Ovary (tissue), 3 donors: Measurements from ENCODE around the gene AKR1B1.

ENCODE experiments used
- EP300 ChIP-seq: sonication (generic); formaldehyde crosslinking; IDR thresholded peaks from one replicate; pipeline ENCODE4 v1.6.1; 2017; ENCODE audit warnings: antibody characterized with exemption
- POLR2A ChIP-seq: fragments of 450-650 bp; IDR thresholded peaks from one replicate; pipeline ENCODE4 v1.6.1; 2017; ENCODE audit warnings: antibody characterized with exemption, mild to moderate bottlenecking, moderate library complexity
- TF ChIP-seq, protein P1 (sequence below), 3 donors: fragments of 450-650 bp in 2 of 3; fragments of 200-600 bp in 1 of 3; IDR thresholded peaks; one replicate each; pipeline versions ENCODE4 v1.5.1 to v1.8.0; 2016 to 2022; ENCODE audit warnings: antibody characterized with exemption in 3 of 3, mild to moderate bottlenecking in 1 of 3
- donor health status: DM: no; HTN: no; CAD: no.

DNA sequence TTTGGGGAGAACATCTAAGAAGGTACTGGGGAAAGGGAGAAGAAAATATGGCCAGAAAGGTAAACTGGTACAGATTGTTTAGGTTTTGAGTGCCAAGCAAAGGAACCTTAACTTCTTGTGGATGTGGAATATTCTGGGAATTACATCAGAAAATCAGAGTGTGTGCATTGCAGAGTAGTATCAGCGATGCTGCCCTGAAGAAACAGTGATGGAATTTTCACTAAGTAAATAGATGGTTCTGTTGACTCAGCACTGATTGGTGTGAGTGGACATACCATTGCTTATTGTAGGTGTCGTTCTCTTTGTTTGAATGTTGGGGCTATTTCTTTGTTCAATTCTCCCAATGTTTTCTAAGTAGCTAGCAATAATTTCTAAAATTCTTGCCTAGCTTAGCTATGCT, 24.4 kb upstream of the AKR1B1 start:
- TF ChIP-seq, protein P1, sequence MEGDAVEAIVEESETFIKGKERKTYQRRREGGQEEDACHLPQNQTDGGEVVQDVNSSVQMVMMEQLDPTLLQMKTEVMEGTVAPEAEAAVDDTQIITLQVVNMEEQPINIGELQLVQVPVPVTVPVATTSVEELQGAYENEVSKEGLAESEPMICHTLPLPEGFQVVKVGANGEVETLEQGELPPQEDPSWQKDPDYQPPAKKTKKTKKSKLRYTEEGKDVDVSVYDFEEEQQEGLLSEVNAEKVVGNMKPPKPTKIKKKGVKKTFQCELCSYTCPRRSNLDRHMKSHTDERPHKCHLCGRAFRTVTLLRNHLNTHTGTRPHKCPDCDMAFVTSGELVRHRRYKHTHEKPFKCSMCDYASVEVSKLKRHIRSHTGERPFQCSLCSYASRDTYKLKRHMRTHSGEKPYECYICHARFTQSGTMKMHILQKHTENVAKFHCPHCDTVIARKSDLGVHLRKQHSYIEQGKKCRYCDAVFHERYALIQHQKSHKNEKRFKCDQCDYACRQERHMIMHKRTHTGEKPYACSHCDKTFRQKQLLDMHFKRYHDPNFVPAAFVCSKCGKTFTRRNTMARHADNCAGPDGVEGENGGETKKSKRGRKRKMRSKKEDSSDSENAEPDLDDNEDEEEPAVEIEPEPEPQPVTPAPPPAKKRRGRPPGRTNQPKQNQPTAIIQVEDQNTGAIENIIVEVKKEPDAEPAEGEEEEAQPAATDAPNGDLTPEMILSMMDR (IDR thresholded peaks at IDR 0.05): no peak
- TF ChIP-seq POLR2A: no peak
- TF ChIP-seq EP300: no peak
